AML-193 (cell line): ENCODE data around the gene ANAPC1.
"Not testable (repeated sequence)": the region's sequence is repeated elsewhere in the genome, so short reads cannot be mapped to it uniquely, and the experiment has no call there.

Experiments used
- DNase-seq, 2 experiments: peaks; one replicate each; lab custom pipeline; 2025; lab: John Stamatoyannopoulos, UW

ANAPC1 gene

DNA sequence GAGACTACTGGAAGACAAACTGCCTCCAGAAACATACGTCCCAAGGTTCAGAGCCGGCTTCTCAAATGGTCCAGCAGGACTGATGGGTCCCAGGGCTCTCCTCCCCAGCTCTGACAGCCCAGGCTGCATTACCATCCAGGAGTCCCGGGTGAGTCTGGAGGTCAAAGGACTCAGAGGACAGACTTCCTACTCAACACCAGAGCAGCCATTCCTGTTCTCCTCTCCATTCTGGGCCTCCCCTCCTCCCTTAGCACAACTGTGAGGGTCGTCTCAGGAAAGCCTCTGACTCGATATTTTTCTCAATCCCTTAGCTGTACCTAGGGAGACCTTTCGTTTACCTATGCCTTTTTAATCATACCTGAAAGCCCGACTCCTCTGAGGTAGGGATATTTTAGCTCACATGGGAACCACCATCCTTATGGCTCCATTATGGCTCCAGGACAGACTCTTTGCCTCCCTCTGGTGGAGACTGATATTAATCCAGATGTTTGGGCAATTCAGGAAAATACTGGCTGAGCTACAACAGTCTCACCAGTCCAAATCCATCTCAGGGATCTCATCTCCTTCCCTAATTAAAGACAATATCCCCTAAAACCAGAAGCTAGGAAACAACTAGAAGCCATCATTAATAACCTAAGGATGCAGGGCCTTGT is 70.9 kb downstream of the ANAPC1 start:
- DNase-seq: not testable (repeated sequence)

DNA sequence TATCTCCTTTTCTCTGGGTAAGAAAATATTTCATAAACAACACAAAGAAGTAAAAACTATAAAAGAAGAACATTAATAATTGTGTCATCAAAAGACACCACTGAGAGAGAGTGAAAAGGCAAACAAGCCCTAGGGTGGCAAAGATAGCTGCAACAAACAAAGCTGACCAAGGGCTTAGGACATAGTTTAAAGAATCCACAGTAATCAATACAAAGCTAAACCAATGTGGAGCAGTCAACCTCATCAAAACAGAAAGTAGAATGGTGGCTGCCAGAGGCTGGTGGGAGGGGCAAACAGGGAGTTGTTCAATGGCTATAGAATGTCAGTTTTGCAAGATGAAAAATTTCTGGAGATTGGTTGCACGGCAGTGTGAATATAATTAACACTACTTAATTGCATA is 93.4 kb downstream of the ANAPC1 start:
- not testable (repeated sequence) for DNase-seq

DNA sequence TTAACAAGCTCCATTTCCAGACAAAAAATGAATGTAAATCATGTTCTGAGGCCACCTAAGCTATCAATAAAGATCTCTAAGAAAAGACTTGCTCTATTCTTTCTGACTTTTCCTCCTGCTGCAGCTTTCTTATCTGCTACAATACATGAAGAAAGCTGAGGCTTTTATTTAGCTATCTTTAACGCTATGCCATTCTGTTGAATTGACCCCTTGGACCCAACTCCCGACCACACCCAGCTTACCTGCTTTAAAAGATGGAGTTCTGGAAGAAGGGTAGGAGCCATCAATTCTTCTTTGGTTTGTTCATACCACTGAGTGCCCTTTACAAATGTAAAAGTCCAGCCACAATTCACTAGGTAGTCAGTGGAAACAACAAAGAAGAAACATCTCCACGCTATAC is 99.9 kb downstream of the ANAPC1 start:
- DNase-seq: not testable (repeated sequence)

DNA sequence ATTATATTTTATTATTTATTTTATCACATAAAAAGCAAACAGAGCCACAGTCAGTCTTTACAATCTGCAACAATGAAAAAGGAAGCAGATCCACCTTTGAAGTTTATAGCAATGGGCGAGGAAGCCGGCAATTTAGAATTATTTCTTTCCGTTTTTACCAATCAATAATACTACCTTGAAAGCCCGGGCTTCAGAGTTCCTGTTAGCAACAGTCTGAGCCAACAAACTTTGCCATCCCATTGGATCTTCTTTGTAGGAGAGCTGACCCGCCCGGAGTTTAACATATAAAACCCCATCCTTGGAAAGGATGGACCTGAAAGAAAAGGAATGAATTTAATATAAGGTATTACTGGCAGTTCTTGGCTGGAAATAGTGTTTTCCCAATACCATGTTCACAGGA is 101.8 kb downstream of the ANAPC1 start:
- not testable (repeated sequence) for DNase-seq

DNA sequence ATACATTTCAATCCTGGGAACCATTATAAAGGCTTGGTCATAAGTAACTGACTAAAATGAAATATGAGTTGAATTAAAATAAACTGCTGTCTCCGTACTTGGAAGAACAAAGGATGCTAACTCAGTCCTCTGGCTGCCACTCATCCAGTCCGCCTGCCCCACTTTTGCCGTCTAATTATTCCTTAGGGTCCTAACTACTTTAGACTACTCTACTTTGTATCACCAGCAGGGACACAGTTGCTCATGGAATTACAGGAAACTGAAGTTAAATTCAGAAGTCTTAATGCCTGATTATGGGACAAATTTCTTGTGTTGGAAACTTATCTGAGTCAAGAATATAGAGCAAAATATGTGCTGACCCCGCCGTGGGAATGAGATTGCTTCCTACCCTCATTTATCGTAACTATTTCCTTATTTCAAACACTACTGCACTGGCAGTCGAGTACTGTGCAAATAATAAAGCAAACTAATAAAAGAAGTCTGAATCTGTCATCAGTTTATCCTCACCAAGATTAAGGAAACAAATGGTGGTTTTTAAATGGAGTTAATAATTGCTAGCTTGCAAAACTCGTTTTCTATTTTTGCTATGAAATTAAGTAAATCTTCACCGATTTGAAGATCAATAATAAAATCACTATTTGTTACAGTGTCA is 102.4 kb downstream of the ANAPC1 start:
- DNase-seq: not testable (repeated sequence)

DNA sequence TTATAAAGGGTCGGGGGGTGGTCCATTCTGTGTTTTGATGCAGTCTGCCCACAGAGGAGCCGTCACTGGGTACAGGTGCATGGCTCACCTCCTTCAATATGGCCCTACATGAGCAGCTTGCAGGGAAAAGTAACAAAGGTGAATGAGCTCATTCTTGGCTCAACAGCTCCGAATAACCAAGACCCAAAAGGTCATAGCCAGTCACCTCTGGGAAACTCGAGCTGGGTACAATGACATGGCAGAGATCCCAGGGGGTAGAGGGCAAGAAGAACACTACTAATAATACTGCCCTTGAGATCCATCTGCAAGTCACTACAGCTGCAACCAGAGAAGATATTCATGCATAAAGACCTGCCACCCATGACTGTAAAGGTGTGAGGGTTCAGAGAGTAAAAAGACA is 106.8 kb downstream of the ANAPC1 start:
- not testable (repeated sequence) for DNase-seq

DNA sequence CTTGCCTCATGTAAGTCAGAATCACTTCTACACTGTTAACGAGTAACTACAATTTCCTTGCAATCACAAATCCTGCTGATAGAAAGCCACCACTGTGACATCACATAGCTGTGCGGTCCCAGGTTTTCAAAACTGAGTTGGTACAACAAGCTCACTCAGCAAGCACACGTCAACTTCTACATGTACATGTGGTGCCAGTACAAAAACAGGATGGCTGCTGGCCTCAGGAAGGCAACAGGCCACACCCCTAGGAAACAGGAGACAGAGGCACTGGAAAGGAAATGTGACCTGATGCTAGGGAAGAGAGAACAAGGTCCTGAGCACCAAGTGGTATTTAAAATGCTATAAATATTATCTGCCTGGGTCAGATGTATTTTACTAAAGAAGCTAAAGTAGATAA is 107.7 kb downstream of the ANAPC1 start:
- DNase-seq: not testable (repeated sequence)

DNA sequence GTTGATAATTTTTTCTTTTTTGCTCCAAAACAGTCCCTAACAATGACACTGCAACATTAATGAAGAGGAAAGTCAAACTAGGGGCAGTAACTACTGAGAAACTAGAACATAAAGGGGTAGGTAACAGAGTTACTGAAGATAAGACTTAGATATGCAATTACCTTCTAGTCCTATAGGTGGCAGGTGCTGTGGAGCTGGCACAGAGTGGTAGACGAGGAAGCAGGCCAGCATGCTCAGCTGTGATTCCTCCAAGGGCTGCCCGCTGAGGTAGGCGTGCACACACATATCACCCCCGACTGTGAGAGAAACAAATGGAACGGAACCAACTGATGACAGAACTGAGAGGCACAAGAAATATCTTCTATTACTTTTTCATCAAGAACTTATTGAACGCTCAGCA is 111.8 kb downstream of the ANAPC1 start:
- DNase-seq: not testable (repeated sequence)

DNA sequence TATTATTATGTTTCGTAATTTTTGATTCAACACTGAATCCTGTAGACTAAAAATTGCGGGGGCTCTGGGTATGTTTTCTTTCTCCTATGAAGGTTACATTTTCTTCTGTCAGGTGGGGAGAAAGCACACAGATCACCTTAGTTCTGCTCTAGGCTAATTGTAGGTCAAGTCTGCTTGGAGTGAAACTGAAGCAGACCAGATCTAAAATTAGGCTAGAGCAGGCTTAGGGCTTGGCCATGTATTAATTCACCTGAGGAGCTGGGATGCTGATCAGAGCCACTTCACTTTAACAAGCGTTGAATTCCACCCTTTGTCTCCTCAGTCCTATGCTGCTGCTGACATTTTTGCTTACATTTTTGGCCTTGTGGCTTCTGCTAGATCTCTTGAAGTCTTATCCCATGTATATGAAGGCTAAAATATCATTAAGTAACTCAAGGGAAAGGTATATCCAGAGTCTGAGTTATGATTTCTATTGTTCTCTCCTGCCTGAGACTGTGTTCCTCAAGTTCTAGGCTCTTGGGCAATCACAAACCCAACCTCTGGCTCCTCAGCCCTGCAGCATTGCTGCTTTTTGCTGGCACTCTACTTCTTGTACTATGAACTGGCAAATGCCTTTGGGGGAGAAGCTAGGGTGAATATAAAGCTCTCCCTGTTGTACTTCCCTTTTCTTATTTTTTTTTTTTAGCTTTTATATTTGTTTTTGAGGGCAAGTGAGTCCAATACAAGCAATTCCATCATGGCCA is 112.9 kb downstream of the ANAPC1 start:
- DNase-seq: not testable (repeated sequence)

DNA sequence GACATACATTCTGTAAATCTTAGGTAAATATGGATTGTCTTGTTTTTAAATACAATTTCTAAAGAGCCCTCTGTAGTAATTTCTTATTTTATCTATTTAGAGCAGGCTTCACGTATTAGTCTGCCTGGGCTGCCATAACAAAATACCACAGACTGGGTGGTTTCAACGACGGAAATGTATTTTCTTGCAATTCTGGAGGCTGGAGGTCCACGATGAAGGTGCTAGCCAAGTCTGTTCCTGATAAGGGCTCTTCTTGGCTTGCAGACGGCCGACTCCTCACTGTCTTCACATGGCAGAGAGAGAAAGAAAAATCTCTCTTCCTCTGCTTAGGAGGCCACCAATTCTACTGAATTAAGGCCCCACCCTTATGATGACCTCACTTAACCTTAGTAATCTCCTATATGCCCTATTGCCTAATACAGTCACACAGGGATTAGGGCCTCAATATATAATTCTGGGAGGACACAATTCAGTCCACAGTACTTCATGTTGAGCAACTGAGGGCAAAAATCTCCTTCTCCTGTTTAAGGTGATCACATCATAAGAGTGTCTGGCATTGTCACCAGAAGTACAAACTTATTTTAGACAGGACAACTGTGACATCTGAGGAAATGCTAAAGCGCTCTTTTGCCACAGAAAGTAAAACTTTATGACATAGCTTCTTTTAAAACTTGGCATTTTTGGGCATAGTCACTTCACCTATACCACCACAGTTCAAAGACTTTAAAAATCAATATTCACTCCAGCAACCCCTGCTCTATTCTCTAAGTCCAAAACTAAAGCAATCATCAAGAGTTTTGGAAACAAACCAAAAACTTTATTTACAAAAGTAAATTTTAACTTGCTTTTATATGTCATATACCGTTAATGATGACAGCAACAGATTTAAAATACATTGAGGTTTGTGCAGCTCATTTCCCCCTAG is 115.5 kb downstream of the ANAPC1 start:
- DNase-seq: not testable (repeated sequence)

DNA sequence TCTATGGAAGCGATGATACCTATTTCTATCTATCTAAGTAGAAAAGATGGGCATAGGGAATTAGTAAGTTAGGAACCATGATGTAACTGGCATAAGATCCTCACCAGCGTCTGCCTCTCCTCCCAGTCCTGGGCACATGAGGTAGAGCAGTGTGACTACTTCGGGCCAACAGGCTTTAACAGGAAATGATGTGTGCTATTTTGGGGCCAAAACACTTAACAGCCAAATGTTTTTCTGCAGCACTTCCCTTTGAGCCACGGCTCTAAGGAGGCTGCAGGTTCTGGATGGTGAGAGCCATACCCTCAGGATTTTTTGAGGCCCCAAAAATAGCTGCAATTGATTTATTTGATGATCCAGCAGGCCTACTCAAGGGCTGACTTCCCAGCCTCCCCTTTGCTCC is 116.9 kb downstream of the ANAPC1 start:
- not testable (repeated sequence) for DNase-seq

DNA sequence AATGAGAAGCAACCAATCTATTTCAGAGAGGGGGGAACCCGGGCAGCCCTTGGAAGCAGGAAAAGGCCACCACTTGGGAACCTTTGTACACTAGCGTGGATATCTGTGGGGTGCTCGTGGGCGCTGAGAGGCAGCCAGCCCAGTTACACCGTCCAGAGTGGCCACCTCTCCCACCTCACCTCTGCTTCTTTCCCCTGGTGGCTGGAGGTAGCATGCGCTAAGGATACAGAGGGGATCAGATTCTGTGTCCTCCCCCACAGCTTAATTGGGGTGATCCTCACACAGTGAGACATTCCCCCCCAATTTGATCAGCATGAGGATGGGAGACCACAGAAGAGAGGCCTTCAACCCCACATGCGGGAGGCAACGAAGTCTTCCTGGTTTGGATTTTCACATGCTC is 117.7 kb downstream of the ANAPC1 start:
- DNase-seq: not testable (repeated sequence)

DNA sequence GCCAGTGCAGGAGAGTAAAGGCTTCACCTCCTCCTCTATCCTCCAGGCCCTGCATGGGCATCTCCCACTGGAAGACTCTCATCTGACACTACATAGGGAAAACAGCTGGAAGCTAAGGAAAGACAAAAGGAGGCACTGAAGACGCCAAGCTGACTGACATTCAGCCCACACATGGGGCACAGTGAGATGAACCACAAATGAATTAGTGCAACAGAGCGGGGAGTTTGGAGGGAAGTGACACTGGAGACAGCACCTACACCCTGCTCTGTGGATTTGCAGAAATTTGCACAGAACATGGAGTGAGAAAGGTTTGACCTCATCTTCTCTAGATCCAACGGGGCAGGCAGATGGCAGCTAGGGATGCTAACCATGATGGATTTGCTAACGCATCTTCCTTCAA is 119.8 kb downstream of the ANAPC1 start:
- DNase-seq: not testable (repeated sequence)

DNA sequence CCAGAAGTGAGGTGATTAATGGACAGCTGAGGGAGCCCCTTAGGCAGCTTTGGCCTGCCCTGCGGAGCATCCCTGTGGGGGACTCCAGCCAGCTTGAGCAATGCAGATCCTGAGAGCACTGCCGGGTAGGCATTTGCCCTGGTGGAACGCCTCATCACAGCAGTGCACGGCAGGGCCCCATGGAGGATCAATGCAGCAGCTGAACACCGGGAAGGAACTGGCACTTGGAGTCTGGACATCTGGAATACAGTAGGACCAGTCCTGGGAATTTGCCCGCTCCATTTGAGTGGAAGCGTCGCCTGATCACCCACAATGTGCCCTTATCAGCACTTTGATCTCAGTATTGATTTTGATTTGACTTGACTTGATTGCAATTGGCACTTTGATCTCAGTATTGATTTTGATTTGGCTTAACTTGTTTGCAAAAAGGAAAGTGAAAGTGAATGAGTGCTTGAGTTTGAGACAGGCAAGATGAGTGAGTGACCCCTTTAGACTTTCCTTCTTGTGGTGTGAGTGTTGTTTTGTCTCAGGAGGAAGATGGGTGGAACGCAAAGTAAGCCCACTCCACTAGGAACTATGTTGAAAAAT is 123.2 kb downstream of the ANAPC1 start:
- DNase-seq: not testable (repeated sequence)

DNA sequence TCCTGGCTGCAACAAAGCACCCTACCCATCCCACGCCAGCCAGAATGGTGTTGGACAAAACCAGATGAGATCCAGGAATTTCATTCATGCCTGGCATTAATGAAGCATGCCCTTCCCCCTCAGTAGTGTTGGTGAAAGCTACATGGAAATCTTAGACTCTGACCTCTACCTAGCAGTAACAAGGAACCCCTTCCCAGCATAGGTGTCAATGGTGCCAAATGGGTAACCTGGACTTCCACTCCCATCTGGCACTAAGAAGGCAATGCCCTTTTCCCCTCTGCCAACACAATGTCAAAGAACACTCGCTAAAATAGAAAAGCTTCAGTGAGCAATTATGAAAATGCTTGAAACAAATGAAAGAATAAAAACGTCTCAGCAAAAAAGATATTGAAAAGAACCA is 131.5 kb downstream of the ANAPC1 start:
- not testable (repeated sequence) for DNase-seq

DNA sequence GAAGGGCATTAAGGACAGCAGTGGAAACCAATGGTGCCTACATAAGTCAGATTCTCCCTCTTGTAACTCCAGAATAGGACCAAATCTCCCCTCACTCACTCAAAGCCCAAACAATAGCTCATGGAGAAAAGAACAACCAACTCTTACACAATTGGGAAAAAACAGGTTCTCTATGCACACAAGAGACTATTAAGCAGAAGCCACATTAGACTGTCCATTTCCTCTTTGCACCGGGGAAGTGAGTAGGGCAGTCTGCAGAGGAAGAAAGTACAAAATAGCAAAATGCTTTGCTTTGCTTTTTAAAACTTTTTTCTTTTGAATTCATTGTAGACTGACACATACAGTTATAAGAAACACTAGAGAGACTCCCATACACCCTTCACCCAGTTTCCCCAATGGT is 133.4 kb downstream of the ANAPC1 start:
- DNase-seq: peak in 1 of 2 experiments; percentile 0

DNA sequence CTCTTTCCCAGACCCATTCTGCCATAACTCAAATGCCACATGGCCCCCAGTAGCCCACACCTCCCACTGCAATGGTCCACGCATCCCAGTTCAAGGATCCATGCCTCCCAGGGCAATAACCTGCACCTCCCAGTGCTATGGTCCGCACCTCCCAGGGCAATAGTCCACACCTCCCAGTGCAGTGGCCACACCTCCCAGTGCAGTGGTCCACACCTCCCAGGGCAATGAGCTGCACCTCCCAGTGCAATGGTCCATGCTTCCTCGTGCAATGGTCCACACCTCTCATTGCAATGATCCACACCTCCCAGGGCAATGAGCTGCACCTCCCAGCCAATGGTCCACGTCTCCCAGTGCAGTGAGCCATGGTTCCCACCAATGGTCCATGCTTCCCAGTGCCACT is 135.6 kb downstream of the ANAPC1 start:
- not testable (repeated sequence) for DNase-seq

DNA sequence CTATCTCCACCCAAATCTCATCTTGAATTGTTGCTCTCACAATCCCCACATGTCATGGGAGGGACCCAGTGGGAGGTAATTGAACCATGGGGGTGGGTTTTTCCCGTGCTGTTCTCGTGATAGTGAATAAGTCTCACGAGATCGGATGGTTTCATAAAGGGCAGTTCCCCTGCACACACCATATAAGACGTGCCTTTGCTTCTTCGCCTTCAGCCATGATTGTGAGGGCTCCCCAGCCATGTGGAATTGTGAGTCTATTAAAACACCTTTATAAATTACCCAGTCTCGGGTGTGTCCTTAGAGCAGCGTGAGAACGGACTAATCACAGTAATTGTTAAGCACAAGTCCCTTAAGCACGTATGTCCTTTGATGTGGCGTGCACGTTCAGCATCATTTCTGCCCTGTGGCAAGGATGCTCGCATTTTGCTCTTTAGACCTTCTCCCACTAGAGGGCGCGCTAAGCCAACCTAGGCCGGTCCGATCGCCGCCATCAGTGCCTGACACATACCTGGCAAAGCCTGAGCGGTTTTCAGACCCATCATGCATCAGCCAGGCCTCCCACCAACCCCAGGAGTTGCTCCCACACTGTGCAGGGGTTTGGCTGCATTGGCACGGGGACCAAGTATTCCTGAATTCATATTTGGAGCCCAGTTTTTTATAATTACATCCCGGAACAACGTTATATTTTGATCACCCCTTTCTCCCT is 136.4 kb downstream of the ANAPC1 start:
- DNase-seq: not testable (repeated sequence)

DNA sequence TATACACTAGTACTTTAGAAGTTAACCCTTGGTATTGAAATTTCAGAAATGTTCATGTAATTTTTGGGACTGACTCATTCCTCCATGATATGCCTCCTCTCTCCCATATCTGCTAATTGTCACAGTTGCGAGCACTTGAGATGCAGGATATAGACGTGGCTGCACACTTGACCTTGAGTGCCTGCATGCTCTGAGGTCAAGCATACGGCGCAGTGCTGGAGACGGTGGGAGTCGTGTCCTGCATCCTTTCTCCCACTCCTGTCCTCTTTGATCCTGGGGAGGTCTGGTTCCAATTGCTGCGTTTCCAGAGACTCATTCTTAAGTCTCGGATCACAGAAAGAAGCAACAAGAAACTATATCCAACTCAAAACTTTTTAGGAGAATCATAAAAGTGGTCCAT is 139.2 kb downstream of the ANAPC1 start:
- not testable (repeated sequence) for DNase-seq

DNA sequence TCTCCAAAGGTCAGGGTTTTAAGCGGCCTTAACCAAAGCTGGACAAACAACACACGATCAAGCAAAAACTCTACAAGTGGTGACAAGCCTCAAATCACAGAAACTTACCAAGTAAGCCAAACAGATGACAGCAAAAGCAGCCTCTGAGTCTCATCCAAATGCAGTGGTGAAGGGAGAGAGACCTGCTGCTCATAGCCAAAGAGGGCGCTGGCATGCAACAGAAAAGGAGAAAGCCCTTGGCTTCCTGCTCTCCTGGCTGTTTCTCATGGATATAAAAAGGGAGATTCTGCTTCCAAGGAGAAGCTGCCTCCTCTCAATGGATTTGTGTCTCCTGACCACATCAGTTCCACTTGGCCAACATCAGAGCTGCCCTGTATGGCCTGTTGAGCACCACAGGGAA is 142.5 kb downstream of the ANAPC1 start:
- not testable (repeated sequence) for DNase-seq
